DMS79 (cell line): ENCODE data around the gene CAB39.

ENCODE experiments used
- DNase-seq: peaks from one replicate; lab custom pipeline; 2025; lab: John Stamatoyannopoulos, UW

CAB39 gene

DNA sequence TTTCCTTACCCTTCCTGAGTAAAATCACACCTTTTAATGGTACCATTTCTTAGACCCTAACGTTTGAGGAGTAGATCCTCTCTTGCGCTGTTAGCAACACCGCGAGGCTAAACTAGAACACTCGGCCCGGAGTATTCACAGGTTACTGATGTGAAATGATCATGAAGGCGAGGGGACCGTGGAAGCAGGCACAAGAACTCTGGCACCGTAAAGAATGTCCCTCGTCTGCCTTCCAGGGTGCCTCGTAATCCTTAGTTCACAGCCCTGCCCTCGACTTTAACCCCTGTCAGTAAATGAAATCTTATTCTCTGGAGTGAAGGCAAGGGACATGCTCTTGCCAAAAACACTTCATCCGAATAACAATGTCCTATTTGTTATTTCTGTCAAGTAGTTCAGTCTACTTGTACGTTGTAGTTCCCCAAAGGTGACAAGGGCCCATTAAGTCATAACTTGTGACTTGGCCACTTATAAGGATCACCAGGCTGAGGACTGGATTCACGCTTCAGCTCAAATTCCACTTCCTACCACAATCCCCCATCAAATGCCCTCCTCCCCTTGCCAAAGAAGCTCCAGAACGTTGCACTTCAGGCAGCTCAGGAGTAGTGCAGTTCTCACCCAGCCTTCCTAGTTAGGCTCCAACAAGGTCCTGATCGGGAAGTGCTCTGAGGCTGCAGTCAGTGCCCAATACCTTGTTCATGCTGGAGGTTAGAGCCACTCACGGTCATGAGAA lies 108.8 kb downstream of the CAB39 start:
- peak; percentile 12 for DNase-seq

DNA sequence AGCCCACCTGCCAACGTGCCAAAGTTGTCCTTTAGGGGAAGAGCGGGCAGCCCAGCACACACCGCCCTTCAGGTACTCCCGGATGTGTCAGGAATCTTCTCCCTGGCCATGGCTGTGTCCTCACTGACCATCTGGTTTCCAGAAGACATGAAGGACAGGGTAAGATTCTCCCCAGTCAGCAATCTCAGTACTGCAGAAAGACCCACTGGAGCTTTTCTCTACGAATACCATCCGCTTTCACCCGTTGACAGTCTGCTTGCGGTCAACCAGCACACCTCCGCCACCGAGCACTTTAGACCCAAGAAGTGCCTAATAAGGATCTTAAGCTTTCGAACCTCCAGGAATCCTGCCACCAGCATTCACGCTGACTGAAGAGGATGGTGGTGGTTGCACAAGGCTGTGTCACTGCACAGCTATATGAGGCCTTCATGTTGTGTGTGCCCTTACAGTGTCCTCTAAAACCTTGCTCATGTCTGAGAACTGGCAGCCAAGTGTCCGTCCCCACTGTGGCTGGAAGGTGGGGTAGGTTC lies 109.4 kb downstream of the CAB39 start:
- DNase-seq, result no peak

DNA sequence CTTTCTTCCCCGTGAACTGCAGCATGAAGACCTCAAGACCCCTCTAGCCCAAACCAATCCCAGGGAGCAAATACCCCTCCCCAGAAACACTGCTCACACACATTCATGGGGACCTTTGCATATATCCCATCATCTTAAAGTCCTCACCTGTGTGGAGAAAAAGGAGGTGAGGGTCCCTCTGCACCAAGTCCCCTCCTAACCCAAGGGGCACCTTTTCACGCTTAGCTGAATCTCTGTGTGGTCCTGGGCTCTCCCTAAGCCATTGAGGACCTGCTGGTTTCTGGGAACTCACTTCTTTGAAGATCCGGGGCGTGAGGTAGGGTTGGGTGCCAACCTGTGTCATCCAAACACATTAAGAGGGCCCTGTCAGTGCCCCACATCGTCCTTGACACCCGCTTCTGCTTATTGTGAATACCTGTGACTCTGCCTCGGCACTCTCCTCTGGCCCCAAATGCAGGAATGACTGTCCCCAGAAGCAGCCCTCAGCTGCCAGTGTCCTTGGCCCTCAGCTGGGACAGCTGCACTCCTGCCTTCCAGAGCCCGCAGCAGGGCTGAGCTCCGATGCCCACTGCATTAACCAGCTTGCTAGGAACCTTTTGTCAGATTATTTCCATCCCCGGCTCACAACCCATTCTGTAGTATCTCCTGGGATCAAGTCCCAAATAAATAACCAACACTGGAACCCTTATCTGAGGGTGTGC lies 110.8 kb downstream of the CAB39 start:
- DNase-seq, result no peak

- DNase-seq, result peak; percentile 30
Measured at GRCh38 chr2:230824406-230824978, 111.8 kb downstream of the CAB39 start.

GRCh38 chr2:230825354-230825753 lies 112.7 kb downstream of the CAB39 start:
- DNase-seq, result no peak

- DNase-seq, result no peak
Measured at GRCh38 chr2:230827774-230828271, 115.2 kb downstream of the CAB39 start.

- DNase-seq, result no peak
Measured at GRCh38 chr2:230828272-230828961, 115.8 kb downstream of the CAB39 start.

DNA sequence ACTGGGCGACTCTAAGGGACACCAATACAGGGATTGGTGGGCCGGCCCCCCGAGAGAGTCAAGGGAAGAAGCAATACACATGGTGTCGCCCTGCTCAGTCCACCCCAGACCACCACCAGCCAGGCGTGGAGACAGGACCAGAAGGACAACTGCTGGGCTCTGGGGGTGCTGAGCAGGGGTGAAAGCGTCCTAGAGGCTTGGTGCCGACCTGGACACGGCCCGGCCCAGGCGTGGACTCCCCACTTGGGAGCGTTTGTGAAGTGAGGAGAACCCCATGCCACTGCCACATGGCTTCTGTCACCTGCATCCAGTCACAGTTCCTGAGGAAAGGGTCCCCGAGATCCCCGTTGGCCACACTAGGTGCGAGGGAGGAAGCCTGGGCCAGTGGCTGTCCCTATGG lies 116.7 kb downstream of the CAB39 start:
- DNase-seq, result no peak

DNA sequence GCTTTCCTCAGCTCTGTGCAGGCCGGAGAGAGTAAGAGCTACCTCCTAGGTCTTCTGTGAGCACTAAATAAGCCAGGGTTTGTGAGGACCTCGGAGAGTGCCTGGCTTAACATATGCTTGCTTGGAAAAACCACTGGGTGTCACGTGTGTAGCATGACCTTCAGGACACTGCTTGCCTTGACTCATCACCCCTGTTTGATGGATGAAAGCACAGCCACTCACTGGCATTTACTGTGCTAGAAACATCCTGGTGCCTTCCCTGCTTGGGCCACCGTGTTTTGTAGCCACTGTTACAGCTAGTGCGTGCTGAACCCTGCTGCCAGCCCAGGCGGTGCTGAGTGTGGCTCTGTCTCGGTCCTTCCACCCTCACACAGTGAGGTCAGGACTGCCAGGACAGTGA lies 117.3 kb downstream of the CAB39 start:
- DNase-seq, result no peak

DNA sequence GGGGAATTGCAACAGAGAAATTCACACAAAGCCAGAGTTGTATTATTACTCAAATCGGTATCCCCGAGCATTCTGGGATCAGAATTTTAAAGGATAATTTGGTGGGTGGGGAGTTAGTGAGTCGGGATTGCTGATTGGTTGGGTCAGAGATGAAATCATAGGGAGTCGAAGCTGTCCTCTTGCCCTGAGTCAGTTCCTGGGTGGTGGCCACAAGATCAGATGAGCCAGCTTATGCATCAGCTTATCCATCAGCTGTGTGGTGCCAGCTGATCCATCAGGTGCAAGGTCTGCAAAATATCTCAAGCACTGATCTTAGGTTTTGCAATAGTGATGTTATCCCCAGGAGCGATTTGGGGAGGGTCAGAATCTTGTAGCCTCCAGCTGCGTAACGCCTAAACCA lies 117.8 kb downstream of the CAB39 start:
- no peak for DNase-seq

DNA sequence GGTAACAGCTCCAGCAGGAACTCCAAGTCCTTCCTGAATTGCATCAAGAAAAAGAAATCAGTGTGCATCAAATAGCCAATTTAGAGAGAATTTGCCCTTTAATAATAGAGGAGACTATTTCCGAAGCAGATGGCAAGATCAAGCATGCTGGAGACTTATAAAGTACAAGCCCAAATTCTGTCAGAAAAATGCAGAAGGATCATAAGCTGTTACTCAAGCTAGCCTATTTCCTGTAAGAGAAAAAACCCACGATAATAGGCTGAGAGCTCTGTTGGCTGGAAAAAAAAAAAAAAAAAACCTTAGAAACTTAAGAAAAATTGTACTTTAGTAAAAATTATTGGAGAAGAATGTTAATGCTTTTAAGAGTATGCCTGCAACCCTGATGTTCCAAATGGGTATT lies 127.7 kb downstream of the CAB39 start:
- no peak for DNase-seq

DNA sequence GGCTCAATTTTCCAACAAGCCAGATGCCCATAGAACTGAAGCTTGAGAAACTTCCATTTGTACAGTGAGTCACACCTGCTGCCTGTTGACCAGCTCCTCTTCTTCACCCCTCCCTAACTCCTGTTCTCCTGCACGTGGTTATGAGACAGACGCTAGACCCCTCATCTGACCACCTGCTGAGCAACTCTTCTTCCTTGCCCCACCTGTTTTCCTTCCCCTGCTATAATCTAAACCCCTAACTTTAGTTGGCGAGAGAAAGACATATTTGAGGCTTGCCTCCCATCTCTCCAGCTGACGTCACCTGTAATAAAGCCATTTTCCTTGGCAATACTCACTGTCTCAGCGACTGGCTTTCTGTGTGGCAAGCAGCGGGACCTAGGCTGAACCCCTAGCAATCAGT lies 129.8 kb downstream of the CAB39 start:
- no peak for DNase-seq

GRCh38 chr2:230843132-230843531 lies 130.5 kb downstream of the CAB39 start:
- DNase-seq, result no peak

GRCh38 chr2:230846360-230846759 lies 133.7 kb downstream of the CAB39 start:
- DNase-seq, result no peak

DNA sequence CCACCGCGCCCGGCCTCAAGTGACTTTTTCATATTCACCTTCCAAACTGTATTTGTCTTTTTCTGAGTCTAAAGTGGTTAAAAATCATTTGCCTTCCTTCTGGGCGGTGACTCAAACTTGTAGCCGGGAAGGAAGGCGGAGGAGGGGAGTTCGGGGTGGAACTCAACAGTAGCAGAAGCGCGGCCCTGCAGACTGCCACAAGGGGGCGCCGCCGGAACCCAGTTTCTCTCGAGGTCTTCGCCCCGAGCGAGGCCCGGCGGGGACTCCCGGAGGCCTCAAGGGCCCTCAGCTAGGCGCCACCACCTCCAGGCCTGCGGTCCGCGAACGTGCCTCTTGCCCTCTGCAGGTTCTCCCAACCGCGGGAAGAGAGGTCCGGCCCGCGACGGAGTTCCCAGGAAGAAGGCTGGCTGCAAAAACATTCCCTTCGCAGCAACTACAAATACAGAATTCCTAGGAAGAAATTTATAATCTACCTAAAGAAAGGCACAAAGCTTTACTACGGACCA lies 135.3 kb downstream of the CAB39 start:
- DNase-seq, result no peak

DNA sequence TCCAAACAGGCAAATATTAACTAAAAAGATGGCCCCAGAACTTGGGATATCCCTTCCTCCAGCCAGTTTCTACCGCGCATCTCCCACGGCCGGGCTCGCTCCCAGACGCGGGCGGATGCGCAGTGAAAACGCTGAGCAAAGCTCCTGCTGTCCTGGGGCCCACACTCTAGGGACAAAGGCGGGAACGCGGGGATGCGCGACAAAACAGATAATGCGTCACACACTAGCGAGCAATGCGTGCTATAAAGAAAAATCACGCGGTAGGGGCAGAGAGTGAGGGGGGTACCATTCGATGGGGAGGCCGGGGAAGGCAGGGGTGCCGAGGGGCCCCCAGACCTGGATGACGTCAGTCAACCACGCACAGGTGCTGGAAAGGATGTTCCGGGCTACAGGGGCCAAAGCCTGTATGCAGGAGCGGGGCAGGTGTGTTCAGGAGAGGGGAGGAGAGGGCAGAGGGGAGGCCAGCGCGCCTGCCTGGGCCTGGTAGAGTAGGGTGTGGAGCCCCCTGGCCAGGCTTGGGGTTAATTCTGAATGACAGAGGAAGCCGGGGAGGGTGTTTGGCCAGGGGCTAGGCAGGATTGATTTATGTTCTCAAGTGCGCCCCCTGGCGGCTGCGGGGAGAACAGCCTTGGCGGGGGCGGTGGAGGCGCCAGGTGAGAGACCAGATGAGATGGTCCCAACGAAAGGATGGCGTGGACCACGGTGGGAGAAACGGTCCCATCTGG lies 137.2 kb downstream of the CAB39 start:
- no peak for DNase-seq

GRCh38 chr2:230850358-230850658 lies 137.7 kb downstream of the CAB39 start:
- DNase-seq, result no peak

- no peak for DNase-seq
Measured at GRCh38 chr2:230852113-230852512, 139.5 kb downstream of the CAB39 start.

DNA sequence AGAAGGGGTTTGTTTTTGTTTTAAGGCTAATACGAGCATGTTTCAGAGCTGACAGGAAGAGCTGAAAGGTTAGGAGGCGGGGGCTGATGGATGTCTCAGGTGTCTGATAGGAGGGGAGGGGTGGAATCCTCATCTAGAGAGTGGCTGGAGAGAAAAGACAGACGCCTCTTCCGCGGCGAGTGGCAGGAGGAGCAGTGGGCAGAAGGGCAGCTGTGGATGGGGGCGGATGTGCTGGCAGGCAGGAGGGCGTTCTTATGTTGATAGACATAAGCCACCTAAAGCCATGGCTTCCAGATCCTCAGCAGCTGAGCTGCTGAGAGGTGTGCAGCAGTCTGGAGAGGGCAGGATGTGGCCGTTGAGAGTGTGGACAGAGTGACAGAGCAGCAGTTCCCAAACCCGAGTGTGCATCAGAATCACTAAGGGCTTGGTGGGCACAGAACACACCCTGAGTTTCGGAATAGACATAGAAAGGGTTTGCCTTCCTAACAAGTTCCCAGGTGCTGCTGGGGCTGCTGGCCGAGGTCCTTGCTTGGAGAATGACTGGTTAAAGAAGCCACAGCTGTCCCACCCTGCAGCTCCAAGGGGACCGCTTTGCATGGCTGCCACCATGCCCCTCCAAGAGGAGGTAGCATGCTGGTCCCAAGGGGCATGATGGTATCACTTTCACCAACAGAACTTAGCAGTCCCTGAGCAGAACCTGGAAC lies 149.1 kb downstream of the CAB39 start:
- DNase-seq, result peak; percentile 21

GRCh38 chr2:230862292-230862691 lies 149.7 kb downstream of the CAB39 start:
- DNase-seq, result no peak

- no peak for DNase-seq
Measured at GRCh38 chr2:230863031-230863430, 150.4 kb downstream of the CAB39 start.
